Ovary (tissue), 3 donors: ENCODE data around the gene MRPL14.

Source experiments
- EP300 ChIP-seq: sonication (generic); formaldehyde crosslinking; IDR thresholded peaks from one replicate; pipeline ENCODE4 v1.6.1; 2017; ENCODE audit warnings: antibody characterized with exemption
- POLR2A ChIP-seq: fragments of 450-650 bp; IDR thresholded peaks from one replicate; pipeline ENCODE4 v1.6.1; 2017; ENCODE audit warnings: antibody characterized with exemption, mild to moderate bottlenecking, moderate library complexity
- TF ChIP-seq, protein P1 (sequence below), 3 donors: fragments of 450-650 bp in 2 of 3; fragments of 200-600 bp in 1 of 3; IDR thresholded peaks; one replicate each; pipeline versions ENCODE4 v1.5.1 to v1.8.0; 2016 to 2022; ENCODE audit warnings: antibody characterized with exemption in 3 of 3, mild to moderate bottlenecking in 1 of 3
- donor health status: DM: no; HTN: no; CAD: no.

- TF ChIP-seq, protein P1, sequence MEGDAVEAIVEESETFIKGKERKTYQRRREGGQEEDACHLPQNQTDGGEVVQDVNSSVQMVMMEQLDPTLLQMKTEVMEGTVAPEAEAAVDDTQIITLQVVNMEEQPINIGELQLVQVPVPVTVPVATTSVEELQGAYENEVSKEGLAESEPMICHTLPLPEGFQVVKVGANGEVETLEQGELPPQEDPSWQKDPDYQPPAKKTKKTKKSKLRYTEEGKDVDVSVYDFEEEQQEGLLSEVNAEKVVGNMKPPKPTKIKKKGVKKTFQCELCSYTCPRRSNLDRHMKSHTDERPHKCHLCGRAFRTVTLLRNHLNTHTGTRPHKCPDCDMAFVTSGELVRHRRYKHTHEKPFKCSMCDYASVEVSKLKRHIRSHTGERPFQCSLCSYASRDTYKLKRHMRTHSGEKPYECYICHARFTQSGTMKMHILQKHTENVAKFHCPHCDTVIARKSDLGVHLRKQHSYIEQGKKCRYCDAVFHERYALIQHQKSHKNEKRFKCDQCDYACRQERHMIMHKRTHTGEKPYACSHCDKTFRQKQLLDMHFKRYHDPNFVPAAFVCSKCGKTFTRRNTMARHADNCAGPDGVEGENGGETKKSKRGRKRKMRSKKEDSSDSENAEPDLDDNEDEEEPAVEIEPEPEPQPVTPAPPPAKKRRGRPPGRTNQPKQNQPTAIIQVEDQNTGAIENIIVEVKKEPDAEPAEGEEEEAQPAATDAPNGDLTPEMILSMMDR (IDR thresholded peaks at IDR 0.05) = no peak
- no peak for TF ChIP-seq POLR2A
- no peak for TF ChIP-seq EP300
Measured at GRCh38 chr6:44109212-44109611, 18.0 kb downstream of the MRPL14 start.
